Stimulated activated CD4-positive, alpha-beta T cell treated with anti-CD3 and anti-CD28 coated beads, TNF-alpha, amount 100 ng/mL, for 4 hours (primary cell): Measurements from ENCODE around the gene NRCAM.

Experiments
- DNase-seq, 3 experiments: peaks; one replicate each; pipeline ENCODE4 v3.0.0-alpha.2; 2020; ENCODE audit warnings: low read depth in 3 of 3

Gene NRCAM

DNA sequence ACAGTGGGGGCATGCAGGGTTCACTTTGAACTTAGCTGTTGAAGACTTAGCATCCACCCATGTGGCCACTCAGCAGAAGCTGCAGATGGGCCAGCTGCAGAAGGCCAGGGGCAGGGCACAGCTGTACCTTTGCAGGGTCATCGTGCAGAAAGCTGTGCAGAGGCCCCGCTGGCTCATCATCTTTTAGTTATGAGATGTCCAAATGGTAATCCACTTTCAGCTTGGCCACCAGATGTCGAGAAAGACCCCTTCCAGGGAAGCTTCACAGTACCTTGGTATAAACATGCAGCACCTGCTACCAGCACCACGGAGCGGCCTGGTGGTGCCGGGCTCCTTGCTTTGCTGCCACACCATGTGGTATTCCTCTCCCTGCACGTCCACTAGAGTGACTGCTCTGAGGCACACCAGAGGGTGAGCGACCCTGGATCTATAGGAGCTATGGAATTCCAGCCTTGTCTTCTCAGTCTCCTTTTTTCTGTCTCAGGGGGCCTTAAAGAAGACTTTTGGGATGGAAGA lies 251.9 kb downstream of the NRCAM start:
- DNase-seq = no peak

- no peak for DNase-seq
These were observed 252.7 kb downstream of the NRCAM start for GRCh38 chr7:108203537-108203936.

DNA sequence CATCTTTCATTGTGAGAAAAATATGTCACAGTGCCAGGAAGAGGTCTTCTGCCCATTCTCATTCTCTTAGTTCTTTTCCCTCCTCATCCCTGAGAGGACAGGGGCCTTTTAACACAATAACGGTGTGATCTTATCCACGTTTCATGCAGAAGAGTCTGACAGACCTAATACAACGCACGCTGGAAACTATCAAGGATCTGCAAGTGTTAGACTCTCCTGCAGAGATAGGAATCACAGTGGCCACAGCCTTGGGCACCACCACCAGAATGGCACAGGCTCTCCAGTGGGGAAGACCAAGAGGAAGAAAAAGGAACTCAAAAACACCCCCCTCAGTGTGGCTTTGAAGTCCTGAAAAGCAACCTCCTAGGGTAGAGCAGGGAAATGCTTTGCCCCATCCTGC lies 253.5 kb downstream of the NRCAM start:
- DNase-seq = no peak

- no peak for DNase-seq
These were observed 254.5 kb downstream of the NRCAM start for GRCh38 chr7:108201766-108202165.

DNA sequence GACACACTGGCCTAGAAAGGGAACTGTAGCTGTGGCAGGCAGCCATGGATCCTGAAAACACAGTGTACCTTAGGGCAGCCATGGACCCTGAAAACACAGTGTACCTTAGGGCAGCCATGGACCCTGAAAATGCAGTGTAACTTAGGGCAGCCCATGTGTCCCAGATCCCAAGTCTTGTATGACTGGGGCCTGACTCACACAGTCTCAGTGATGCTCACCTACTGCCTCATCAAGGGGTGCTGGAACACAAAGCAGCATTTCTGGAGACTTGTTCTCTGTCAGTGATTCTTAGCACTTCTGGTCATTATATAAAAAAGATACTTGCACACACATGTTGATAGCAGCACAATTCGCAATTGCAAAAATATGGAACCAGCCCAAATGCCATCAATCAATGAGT lies 255.9 kb downstream of the NRCAM start:
- DNase-seq = no peak

GRCh38 chr7:108197371-108198091 lies 258.7 kb downstream of the NRCAM start:
- no peak for DNase-seq

- no peak for DNase-seq
These were observed 260.2 kb downstream of the NRCAM start for GRCh38 chr7:108196004-108196403.

DNA sequence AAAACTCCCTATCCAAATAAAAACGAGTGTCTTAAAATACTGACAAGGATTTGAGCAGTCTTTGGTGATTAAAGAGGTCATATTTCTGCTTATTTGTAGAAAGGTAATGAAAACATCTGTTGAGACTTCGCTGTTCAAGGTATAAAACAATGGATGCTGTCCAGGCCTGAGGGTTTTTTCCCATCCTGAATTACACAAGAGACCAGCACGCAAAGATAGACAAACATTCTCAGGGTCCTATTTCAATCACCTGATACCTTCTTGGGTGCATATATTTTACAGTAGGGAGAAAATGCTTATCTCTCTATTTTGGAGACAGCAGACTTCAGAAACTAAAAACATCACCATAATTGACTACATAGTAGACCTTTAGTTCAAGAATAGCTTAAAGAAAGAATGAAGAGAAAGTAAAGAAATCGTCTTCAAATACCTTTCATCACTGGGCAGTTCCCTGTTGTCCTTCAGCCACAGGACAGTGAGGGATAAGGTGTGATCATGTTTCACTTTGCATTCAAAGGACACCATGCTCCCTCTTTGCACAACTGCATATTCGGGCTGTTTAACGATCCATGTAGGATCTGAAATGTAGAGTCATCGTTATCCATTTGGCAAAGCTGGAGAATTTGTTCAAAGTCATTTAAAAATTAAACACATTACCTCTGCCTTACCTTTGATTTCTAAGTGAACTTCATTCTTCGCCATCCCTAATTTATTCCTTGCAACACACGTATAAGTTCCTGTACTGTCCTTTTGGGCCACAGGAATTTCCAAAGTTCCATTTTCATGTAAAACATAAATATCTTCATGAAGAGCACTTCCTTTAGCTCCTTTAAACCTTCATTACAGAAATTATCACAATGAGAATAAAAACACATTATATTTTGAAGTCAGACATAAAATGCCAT lies 262.4 kb downstream of the NRCAM start:
- DNase-seq = no peak

- no peak for DNase-seq
These were observed 265.3 kb downstream of the NRCAM start for GRCh38 chr7:108190891-108191290.

DNA sequence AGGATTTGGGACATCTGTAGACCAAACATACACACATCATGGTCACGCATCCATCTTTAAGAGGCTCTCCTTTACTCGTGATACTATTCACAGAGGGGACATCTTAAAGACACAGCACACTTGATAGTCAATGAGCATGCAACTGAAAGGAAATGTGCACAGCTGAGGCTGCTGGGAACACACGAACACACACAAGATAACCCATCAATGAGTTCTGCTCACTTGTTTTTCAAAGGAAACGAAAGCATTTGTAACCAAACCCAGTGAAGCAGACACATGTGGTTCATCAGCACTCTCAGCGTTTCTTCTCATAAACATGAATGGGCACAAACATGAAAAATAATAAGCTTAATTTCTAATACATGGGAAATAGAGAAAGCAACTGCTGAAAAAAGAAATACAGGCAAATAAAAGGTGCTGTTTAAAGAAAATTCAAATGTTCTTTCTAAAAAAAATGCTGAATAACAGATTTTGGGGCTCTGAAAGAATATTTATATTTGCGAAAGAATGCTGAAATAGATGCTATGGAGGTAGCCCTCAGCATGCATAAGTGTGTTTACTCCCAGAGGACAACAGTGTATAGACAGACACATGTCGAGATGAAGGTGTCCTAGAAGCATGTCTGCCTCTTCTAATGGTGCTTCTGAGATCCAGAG lies 266.4 kb downstream of the NRCAM start:
- DNase-seq = no peak

DNA sequence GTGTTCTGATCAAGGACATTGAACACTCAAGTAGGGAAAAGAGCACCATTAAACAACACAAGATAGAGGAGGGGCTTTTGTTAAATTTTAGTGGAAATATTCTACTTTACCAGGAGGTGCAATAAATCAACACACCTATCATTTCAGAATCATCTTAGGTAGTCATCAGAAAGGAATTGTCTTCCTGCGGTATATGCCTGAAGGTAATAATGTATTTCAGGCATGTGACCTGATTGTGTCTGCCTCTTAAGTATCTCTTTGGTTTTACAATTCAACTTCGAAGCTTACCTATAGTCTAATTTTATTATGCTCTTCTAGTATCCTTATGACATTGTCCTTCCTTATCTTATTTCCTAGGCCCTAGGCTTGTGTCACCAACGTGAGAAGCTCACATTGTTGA lies 267.5 kb downstream of the NRCAM start:
- DNase-seq = no peak

DNA sequence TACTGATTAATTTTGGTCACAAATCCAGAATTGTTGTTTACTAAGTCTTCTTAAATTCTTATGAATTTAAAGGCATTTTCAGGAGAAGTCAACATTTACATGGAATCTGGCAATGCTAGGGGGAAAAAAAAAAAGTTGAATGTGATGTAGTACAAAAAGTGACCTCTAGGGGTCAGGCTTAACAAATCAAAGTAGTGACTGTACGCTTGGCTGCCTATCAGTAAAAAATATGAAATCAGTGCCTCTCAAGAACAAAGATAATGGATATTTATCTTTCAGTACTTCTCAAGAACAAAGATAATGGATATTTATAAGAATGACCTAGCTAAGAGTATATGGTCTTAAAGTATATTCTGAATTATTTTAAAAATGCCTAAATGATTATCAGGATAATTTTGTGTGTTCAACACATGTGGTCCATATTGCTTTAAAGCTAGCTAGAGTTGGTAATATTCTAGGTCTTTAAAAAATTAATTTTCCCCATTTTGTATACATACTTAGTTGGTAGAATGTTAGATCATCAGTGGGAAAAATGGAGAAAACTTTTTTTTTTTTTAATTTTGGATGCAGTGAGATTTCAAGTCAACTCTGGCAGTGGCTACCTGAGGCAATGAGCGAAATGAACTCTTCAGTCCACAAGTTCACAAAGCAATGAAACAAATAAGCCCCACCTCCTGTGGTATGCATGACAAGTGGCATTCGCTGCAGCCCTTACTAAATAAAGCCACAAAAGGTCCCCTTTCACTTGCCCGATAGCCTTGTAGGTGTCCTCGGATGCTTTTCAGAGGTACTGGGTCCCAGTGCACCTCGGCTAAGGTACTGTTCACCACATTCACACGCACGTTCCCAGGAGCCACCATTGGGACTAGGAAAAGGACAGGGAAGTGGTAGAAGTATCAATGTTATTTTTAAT lies 274.9 kb downstream of the NRCAM start:
- no peak for DNase-seq

- no peak for DNase-seq
These were observed 277.8 kb downstream of the NRCAM start for GRCh38 chr7:108178398-108178797.

DNA sequence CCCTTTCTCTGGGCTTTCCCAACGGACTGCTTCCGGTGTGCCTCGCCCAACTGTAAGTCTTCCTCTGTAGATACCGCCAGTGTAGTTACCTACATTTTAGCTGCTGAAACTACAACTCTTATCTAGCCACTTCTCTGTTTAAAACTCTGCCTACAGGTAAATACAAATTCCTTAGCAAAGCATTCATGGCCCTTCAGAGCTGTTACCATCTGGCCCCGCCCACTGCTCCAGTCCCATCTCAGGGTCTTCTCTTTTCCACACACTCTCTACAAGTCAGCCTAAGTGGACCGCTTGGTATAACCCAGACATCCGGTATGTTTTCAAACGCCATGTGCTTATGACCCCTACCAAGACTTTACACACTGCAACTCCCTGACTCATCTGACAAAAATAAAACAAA lies 285.1 kb downstream of the NRCAM start:
- DNase-seq = no peak

DNA sequence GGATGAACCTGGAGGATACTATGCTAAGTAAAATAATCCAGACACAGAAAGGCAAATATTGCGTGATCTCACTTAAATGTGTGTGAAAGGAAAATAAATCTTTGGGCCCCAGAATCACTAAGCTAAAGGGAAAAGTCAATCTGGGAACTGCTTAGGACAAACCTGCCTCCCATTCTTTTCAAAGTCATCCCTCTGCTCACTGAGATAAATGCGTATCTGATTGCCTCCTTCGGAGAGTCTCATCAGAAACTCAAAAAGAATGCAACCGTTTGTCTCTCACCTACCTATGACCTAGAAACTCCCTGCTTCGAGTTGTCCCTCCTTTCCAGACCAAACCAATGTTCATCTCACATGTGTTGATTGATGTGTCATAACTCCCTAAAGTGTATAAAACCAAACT lies 286.0 kb downstream of the NRCAM start:
- no peak for DNase-seq

DNA sequence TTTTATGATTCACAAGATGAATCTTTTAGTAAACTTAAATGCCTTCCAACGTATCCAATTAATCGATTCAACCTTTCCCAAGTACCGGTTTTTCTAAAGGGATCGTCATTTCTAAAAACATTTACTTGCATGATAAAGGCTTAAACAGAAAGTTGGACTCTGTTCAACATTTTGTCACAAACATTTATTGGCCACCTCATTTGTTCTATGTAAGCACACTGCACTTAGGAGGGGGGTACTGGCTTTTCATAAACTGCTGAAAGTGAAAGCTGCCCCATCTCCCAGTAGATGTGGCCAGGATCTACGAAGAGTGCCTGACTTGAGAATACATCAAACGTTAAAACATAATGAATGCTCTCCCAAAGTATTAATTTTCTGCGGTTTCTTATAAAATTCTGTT lies 288.8 kb downstream of the NRCAM start:
- no peak for DNase-seq

GRCh38 chr7:108166687-108167086 lies 289.5 kb downstream of the NRCAM start:
- DNase-seq = no peak

- no peak for DNase-seq
These were observed 290.5 kb downstream of the NRCAM start for GRCh38 chr7:108165723-108166122.

DNA sequence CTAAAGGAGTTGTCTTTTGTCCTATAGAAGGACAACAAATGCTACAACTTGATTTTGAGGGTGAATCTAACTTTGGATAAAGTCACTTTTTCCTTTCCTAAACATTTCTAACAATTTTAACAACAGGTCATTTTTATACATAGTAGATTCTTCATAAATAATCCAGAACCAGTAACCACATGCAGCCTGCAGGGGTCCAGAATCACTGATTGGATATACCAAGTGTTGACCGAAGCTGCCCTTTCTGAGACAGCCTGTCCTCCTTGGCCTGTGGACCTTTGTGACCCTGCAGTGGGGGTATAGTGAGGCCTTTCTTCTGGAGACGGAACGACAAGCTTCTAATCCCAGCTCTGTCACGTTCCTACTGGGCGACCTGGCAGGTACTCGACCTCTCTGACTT lies 291.3 kb downstream of the NRCAM start:
- no peak for DNase-seq

DNA sequence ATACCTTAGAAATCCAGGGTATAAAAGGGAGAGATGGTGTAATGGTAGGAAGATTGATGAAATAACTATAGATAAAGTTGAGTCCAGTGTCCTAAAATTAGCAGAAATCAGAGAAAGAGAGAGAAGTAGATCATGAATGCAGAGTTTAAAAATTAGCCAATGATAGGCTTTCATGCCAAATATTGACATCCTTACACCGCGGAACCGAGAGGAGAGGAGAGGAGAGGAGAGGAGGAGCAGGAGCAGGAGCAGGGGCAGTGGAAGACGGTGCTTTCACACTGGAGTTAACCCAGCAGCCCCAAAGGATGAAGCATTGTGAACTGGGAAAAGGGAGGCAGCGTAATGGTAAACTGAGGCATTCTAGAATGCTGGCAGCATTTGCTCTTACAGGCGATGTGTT lies 291.9 kb downstream of the NRCAM start:
- no peak for DNase-seq

DNA sequence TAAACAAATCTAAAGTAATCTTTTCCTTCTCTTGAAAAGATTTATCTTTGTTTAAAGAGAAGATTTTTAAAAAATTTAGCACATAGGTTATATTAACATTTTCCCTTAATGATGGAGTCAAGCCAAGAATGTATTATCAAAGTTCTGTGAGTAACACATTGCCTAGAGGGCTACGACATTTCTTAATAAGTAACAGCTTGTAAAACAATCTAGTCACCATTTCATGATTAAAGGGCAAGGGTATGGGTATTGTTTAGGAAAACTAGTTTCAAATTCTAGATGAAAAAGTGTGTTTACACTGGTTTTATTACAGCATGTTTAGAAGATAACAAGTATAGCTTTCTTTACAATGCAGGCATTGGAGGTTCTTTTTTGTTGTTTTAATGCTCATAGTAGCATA lies 297.5 kb downstream of the NRCAM start:
- no peak for DNase-seq
